ENCODE data around the gene WNT7B. TPM values are rescaled to one million over a fixed set of nuclear protein-coding genes. Genes with fewer than 3 reads are reported as not detected.

Gene WNT7B
- total and polyA plus RNA-seq, 8 donors, result 0.16 to 1.3 (median 0.71) TPM

- peak in 1 of 6 donors; percentile 50 for DNase-seq
- no peak overlapping the region for H3K4me3 ChIP-seq
- H3K36me3 ChIP-seq, result no peaks in the 10 kb centered on the region
- TF ChIP-seq CTCF (IDR thresholded peaks at IDR 0.05), result no peak
- no peak for ATAC-seq
- intact Hi-C loops (cut with DNase I), result no loop called here
- no peak overlapping the region for H3K27ac ChIP-seq
- 30 to 40% methylated on average over 4 of the region's 4 CpGs for WGBS, 2 donors
- H3K9me3 ChIP-seq, result no peaks in the 10 kb centered on the region
- H3K27me3 ChIP-seq, result peaks cover 0 to 5% (median 1%) of the 10 kb centered on the region in 4 donors
- FAIRE-seq, result no peak
- H3K4me1 ChIP-seq, result peaks cover 0 to 3% (median 2%) of the 10 kb centered on the region in 3 donors
Observed at GRCh38 chr22:45974498-45974897, 2.5 kb downstream of the WNT7B start.

- DNase-seq (peak in 1 of 6 donors; percentile 47), FAIRE-seq (no peak), ATAC-seq (no peak)
- H3K36me3 ChIP-seq, result no peaks in the 10 kb centered on the region
- no peaks in the 10 kb centered on the region for H3K9me3 ChIP-seq
- H3K27me3 ChIP-seq, result peaks cover 0 to 5% (median under 1%) of the 10 kb centered on the region in 4 donors
- intact Hi-C loops (cut with DNase I), result no loop called here
- 60 to 65% methylated on average over 10 of the region's 10 CpGs for WGBS, 2 donors
- H3K4me3 ChIP-seq, result no peak overlapping the region
- H3K4me1 ChIP-seq, result no peaks in the 10 kb centered on the region
- no peak for TF ChIP-seq CTCF (IDR thresholded peaks at IDR 0.05)
- H3K27ac ChIP-seq, result no peak overlapping the region
Observed at GRCh38 chr22:45972889-45973253, 4.1 kb downstream of the WNT7B start.

GRCh38 chr22:45972091-45972888, 4.7 kb downstream of the WNT7B start:
- Histone ChIP-seq H3K4me1 (no peaks in the 10 kb centered on the region), H3K9me3 (no peaks in the 10 kb centered on the region), H3K27ac (no peak overlapping the region), H3K36me3 (no peaks in the 10 kb centered on the region), H3K27me3 (peaks cover 0 to 5% (median 0%) of the 10 kb centered on the region in 4 donors), H3K4me3 (no peak overlapping the region)
- no peak for FAIRE-seq
- no peak for TF ChIP-seq CTCF (IDR thresholded peaks at IDR 0.05)
- intact Hi-C loops (cut with DNase I), result no loop called here
- no peak for ATAC-seq
- peak in 1 of 6 donors; percentile 52 for DNase-seq
- 59% methylated on average over 41 to 83 of the region's 83 CpGs for WGBS, 2 donors

GRCh38 chr22:45971408-45972028, 5.4 kb downstream of the WNT7B start:
- intact Hi-C loops (cut with DNase I), result no loop called here

More at GRCh38 chr22:45971408-45972028, 5.4 kb downstream of the WNT7B start:
- Histone ChIP-seq H3K27ac (no peak overlapping the region), H3K36me3 (no peaks in the 10 kb centered on the region), H3K4me1 (no peaks in the 10 kb centered on the region), H3K27me3 (peaks cover 0 to 5% (median 0%) of the 10 kb centered on the region in 4 donors), H3K4me3 (no peak overlapping the region), H3K9me3 (no peaks in the 10 kb centered on the region)
- ATAC-seq (no peak), FAIRE-seq (no peak), DNase-seq (peak in 1 of 6 donors; percentile 44)
- TF ChIP-seq CTCF (IDR thresholded peaks at IDR 0.05), result no peak
- 47 to 58% methylated on average over 65 to 66 of the region's 66 CpGs for WGBS, 2 donors

All from pancreas (tissue), 10 donors.